HUES64 (cell line): ENCODE measurements around the gene COL15A1.

Experiments
- H3K27ac ChIP-seq: 2 replicates; pipeline ENCODE4 v1.7.0; 2013; ENCODE audit warnings: low read depth, low read length, inconsistent platforms
- H3K27me3 ChIP-seq: 2 replicates; pipeline ENCODE4 v1.6.1; 2013; ENCODE audit warnings: mild to moderate bottlenecking, low read length; ENCODE audit not compliant: insufficient read depth
- H3K36me3 ChIP-seq: 2 replicates; pipeline ENCODE4 v1.6.1; 2013; ENCODE audit warnings: mild to moderate bottlenecking, low read length; ENCODE audit not compliant: insufficient read depth
- H3K4me1 ChIP-seq: 2 replicates; pipeline ENCODE4 v1.6.1; 2013; ENCODE audit warnings: mild to moderate bottlenecking, low read length, moderate library complexity; ENCODE audit not compliant: insufficient read depth
- H3K4me3 ChIP-seq: 2 replicates; pipeline ENCODE4 v1.5.1; 2013; ENCODE audit warnings: mild to moderate bottlenecking, low read length, moderate library complexity
- H3K9ac ChIP-seq: 2 replicates; pipeline ENCODE4 v1.6.1; 2013; ENCODE audit warnings: mild to moderate bottlenecking, low read depth, low read length
- H3K9me3 ChIP-seq: 2 replicates; pipeline ENCODE4 v1.6.1; 2013; ENCODE audit warnings: low read depth, low read length; ENCODE audit not compliant: insufficient read depth
- WGBS: fragments of 150-250, 120-280 bp; methylation state at CpG from one replicate; pipeline ENCODE4 v1.1.7; 2013; ENCODE audit warnings: missing lambda C conversion rate; 5-methylcytosine and 5-hydroxymethylcytosine counted together

COL15A1 gene

GRCh38 chr9:98983295-98984268 lies 39.9 kb downstream of the COL15A1 start:
- Histone ChIP-seq H3K27ac (no peak overlapping the region), H3K4me3 (no peak overlapping the region), H3K27me3 (no peaks in the 10 kb centered on the region), H3K9ac (no peak overlapping the region), H3K4me1 (peaks cover 7% of the 10 kb centered on the region; the same call in 1 of the 2 replicates), H3K36me3 (no peaks in the 10 kb centered on the region), H3K9me3 (no peaks in the 10 kb centered on the region)
- WGBS: 92% methylated on average over 15 of the region's 15 CpGs

- H3K9me3 ChIP-seq: no peaks in the 10 kb centered on the region
- no peaks in the 10 kb centered on the region for H3K36me3 ChIP-seq
- no peak overlapping the region for H3K4me3 ChIP-seq
- no peak overlapping the region for H3K9ac ChIP-seq
- H3K27me3 ChIP-seq: no peaks in the 10 kb centered on the region
- 96% methylated on average over 22 of the region's 22 CpGs for WGBS
- no peaks in the 10 kb centered on the region; the same call in 1 of the 2 replicates for H3K4me1 ChIP-seq
- no peak overlapping the region for H3K27ac ChIP-seq
Observed at GRCh38 chr9:98985596-98985995, 41.9 kb downstream of the COL15A1 start.

GRCh38 chr9:98986866-98987651 lies 43.4 kb downstream of the COL15A1 start:
- no peak overlapping the region for H3K4me3 ChIP-seq
- H3K9me3 ChIP-seq: no peaks in the 10 kb centered on the region

GRCh38 chr9:98989036-98990000 lies 45.6 kb downstream of the COL15A1 start:
- WGBS: 77% methylated on average over 13 of the region's 13 CpGs
- Histone ChIP-seq H3K27me3 (no peaks in the 10 kb centered on the region), H3K9me3 (peaks cover 7% of the 10 kb centered on the region), H3K27ac (no peak overlapping the region), H3K36me3 (no peaks in the 10 kb centered on the region), H3K4me1 (no peaks in the 10 kb centered on the region; the same call in 1 of the 2 replicates), H3K4me3 (no peak overlapping the region), H3K9ac (no peak overlapping the region)

More at GRCh38 chr9:98986866-98987651, 43.4 kb downstream of the COL15A1 start:
- no peak overlapping the region for H3K9ac ChIP-seq
- no peak overlapping the region for H3K27ac ChIP-seq
- no peaks in the 10 kb centered on the region for H3K27me3 ChIP-seq
- H3K4me1 ChIP-seq: no peaks in the 10 kb centered on the region; the same call in 1 of the 2 replicates
- 94% methylated on average over 18 of the region's 18 CpGs for WGBS
- no peaks in the 10 kb centered on the region for H3K36me3 ChIP-seq

GRCh38 chr9:98990181-98990870 lies 46.6 kb downstream of the COL15A1 start:
- 92% methylated on average over 8 of the region's 8 CpGs for WGBS
- Histone ChIP-seq H3K27ac (no peak overlapping the region), H3K9ac (no peak overlapping the region), H3K9me3 (peaks cover 7% of the 10 kb centered on the region), H3K4me3 (no peak overlapping the region), H3K27me3 (no peaks in the 10 kb centered on the region), H3K36me3 (no peaks in the 10 kb centered on the region), H3K4me1 (no peaks in the 10 kb centered on the region; the same call in 1 of the 2 replicates)

GRCh38 chr9:98992107-98992884 lies 48.6 kb downstream of the COL15A1 start:
- Histone ChIP-seq H3K27me3 (no peaks in the 10 kb centered on the region; the same call in 1 of the 2 replicates), H3K4me1 (no peaks in the 10 kb centered on the region; the same call in 1 of the 2 replicates), H3K4me3 (no peak overlapping the region), H3K9me3 (peaks cover 7% of the 10 kb centered on the region), H3K9ac (no peak overlapping the region), H3K36me3 (no peaks in the 10 kb centered on the region), H3K27ac (no peak overlapping the region)
- 96% methylated on average over 33 of the region's 33 CpGs for WGBS

- no peak overlapping the region for H3K4me3 ChIP-seq
- no peak overlapping the region for H3K27ac ChIP-seq
- H3K4me1 ChIP-seq: no peaks in the 10 kb centered on the region; the same call in 1 of the 2 replicates
- WGBS: 95% methylated on average over 6 of the region's 6 CpGs
- H3K27me3 ChIP-seq: no peaks in the 10 kb centered on the region; the same call in 1 of the 2 replicates
- H3K36me3 ChIP-seq: no peaks in the 10 kb centered on the region
- peaks cover 7% of the 10 kb centered on the region for H3K9me3 ChIP-seq
- no peak overlapping the region for H3K9ac ChIP-seq
Observed at GRCh38 chr9:98992885-98993569, 49.3 kb downstream of the COL15A1 start.

- Histone ChIP-seq H3K4me1 (no peaks in the 10 kb centered on the region; the same call in 1 of the 2 replicates), H3K36me3 (no peaks in the 10 kb centered on the region), H3K4me3 (no peak overlapping the region), H3K27ac (no peak overlapping the region), H3K9me3 (peaks cover 7% of the 10 kb centered on the region), H3K27me3 (no peaks in the 10 kb centered on the region; the same call in 1 of the 2 replicates), H3K9ac (no peak overlapping the region)
- whole genome bisulfite sequencing: 92% methylated on average over 6 of the region's 6 CpGs
Observed at GRCh38 chr9:98993570-98993945, 49.9 kb downstream of the COL15A1 start.
